Endodermal cell (in vitro differentiated cells): ENCODE results near the gene SPEF2. TPM values are rescaled to one million over a fixed set of nuclear protein-coding genes. Genes with fewer than 3 reads are reported as not detected.
A peak's percentile ranks its signal among the peaks of the same experiment; 100 is the strongest.

ENCODE experiments used
- DNase-seq: peaks from one replicate; pipeline ENCODE4 v3.0.0-alpha.2; 2017
- H3K27ac ChIP-seq: 2 replicates; pipeline ENCODE4 v1.5.1; 2013; ENCODE audit warnings: mild to moderate bottlenecking, low read depth, low read length, moderate library complexity
- H3K27me3 ChIP-seq: 2 replicates; pipeline ENCODE4 v1.6.1; 2013; ENCODE audit warnings: mild to moderate bottlenecking, low read length, moderate library complexity; ENCODE audit not compliant: insufficient read depth, control insufficient read depth, poor library complexity, severe bottlenecking
- H3K36me3 ChIP-seq: 2 replicates; pipeline ENCODE4 v1.7.0; 2013; ENCODE audit warnings: mild to moderate bottlenecking, low read length, moderate library complexity; ENCODE audit not compliant: control insufficient read depth, insufficient read depth
- H3K4me1 ChIP-seq: one replicate; pipeline ENCODE4 v1.7.0; 2013; ENCODE audit warnings: low read length; ENCODE audit not compliant: control insufficient read depth, insufficient read depth
- H3K4me3 ChIP-seq: 2 replicates; pipeline ENCODE4 v1.5.1; 2013; ENCODE audit warnings: mild to moderate bottlenecking, low read length, moderate library complexity
- H3K9ac ChIP-seq: 2 replicates; pipeline ENCODE4 v1.6.1; 2013; ENCODE audit warnings: mild to moderate bottlenecking, low read length, moderate library complexity; ENCODE audit not compliant: poor library complexity, severe bottlenecking; ENCODE audit errors: extremely low read depth
- H3K9me3 ChIP-seq: 2 replicates; pipeline ENCODE4 v1.6.1; 2013; ENCODE audit warnings: mild to moderate bottlenecking, low read length, moderate library complexity; ENCODE audit not compliant: control insufficient read depth
- H3K27ac Mint-ChIP-seq: 2 replicates; pipeline ENCODE4 v1.8.0; 2020; ENCODE audit warnings: mixed read lengths
- H3K27me3 Mint-ChIP-seq: 2 replicates; pipeline ENCODE4 v1.8.0; 2021; ENCODE audit warnings: mild to moderate bottlenecking, mixed read lengths; ENCODE audit not compliant: insufficient read depth
- H3K36me3 Mint-ChIP-seq: 2 replicates; pipeline ENCODE4 v1.8.0; 2020; ENCODE audit warnings: low read depth, mixed read lengths
- H3K4me1 Mint-ChIP-seq: 2 replicates; pipeline ENCODE4 v1.8.0; 2020; ENCODE audit warnings: mixed read lengths
- H3K4me3 Mint-ChIP-seq: 2 replicates; pipeline ENCODE4 v1.8.0; 2020; ENCODE audit warnings: mild to moderate bottlenecking, moderate library complexity, mixed read lengths
- H3K9me3 Mint-ChIP-seq: 2 replicates; pipeline ENCODE4 v1.8.0; 2020; ENCODE audit warnings: mild to moderate bottlenecking, mixed read lengths
- WGBS, 2 experiments: methylation state at CpG; one replicate each; pipeline versions ENCODE4 v1.1.5 to v1.1.7; 2013; ENCODE audit warnings: missing lambda C conversion rate in 2 of 2, mixed read lengths in 1 of 2; ENCODE audit not compliant: insufficient coverage in 1 of 2, insufficient read length in 1 of 2; 5-methylcytosine and 5-hydroxymethylcytosine counted together
- total RNA-seq, 2 donors: library from RNA; stranded (reverse); fragmentation: NEBNext Ultra II Directional in 1 of 2; extraction: Animal tissue kit (Norgen Biotek cat#: 25700) in 1 of 2; gene quantifications; 2 replicates in 1 of 2; 3 replicates in 1 of 2; pipeline ENCODE4 v1.2.1, GENCODE V29; 2021
- TF ChIP-seq, protein P1 (sequence below): fragments of 200-600 bp; sonication (generic); conservative IDR thresholded peaks from 2 replicates; pipeline ENCODE4 v1.5.0; 2021; ENCODE audit warnings: antibody characterized with exemption, mild to moderate bottlenecking

SPEF2 gene
- total RNA-seq, 2 donors from 2014 or later: 3.3 to 4.0 TPM

DNA sequence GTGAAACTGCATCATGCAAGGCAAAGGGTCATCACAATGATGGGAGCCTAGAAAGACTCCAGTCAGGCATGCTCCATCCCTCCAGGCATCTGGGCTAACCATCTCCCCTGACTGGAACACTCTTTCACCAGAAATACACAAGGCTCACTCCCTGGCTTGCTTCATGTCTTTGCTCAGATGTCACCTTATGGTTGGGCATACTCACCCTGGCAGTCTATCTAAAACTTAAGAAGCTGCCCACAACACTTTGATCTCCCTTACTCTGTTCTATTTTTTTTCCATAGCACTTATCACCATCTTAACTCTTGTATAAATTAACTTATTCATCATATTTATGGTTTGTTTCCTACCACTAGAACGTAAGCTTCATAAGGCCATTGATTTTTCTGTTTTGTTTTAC, 90.0 kb downstream of the SPEF2 start:
- H3K27me3 Mint-ChIP-seq: peaks cover 8% of the 10 kb centered on the region
- no peaks in the 10 kb centered on the region for H3K36me3 Mint-ChIP-seq
- H3K4me3 ChIP-seq: no peak overlapping the region
- H3K4me1 Mint-ChIP-seq: no peaks in the 10 kb centered on the region
- H3K4me3 Mint-ChIP-seq: no peak overlapping the region
- no peaks in the 10 kb centered on the region for H3K9me3 ChIP-seq
- H3K27ac Mint-ChIP-seq: no peak overlapping the region
- H3K9me3 Mint-ChIP-seq: no peaks in the 10 kb centered on the region
- no peak overlapping the region for H3K27ac ChIP-seq
- H3K36me3 ChIP-seq: no peaks in the 10 kb centered on the region
- no peak for DNase-seq
- TF ChIP-seq, protein P1, sequence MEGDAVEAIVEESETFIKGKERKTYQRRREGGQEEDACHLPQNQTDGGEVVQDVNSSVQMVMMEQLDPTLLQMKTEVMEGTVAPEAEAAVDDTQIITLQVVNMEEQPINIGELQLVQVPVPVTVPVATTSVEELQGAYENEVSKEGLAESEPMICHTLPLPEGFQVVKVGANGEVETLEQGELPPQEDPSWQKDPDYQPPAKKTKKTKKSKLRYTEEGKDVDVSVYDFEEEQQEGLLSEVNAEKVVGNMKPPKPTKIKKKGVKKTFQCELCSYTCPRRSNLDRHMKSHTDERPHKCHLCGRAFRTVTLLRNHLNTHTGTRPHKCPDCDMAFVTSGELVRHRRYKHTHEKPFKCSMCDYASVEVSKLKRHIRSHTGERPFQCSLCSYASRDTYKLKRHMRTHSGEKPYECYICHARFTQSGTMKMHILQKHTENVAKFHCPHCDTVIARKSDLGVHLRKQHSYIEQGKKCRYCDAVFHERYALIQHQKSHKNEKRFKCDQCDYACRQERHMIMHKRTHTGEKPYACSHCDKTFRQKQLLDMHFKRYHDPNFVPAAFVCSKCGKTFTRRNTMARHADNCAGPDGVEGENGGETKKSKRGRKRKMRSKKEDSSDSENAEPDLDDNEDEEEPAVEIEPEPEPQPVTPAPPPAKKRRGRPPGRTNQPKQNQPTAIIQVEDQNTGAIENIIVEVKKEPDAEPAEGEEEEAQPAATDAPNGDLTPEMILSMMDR: no peak
- 91% methylated on average over 1 of the region's 1 CpG; no CpG with 5 or more reads in 1 of the 2 experiments for WGBS, 2 experiments
- H3K9ac ChIP-seq: no peak overlapping the region
- no peaks in the 10 kb centered on the region for H3K4me1 ChIP-seq
- H3K27me3 ChIP-seq: no peaks in the 10 kb centered on the region

DNA sequence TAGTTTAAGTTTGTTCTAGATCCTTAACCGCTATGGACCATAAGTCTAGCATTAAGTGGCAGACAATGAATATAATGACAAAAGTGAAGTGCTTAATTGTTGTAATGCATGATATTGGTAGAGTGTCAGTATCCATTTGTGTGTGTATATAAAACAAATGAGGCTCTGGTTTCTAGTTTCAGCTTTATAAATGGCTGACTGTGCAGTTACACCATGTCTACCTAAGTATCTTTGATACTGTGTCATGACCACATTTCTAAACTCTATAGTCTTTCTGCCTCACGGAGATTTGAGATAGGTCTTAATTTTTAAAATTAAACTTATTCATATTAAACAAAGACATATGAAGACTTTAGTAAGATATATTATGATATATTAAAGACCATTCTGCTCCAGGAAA, 92.0 kb downstream of the SPEF2 start:
- no peak overlapping the region for H3K27ac ChIP-seq
- no peak overlapping the region for H3K4me3 ChIP-seq
- Mint-ChIP-seq H3K36me3 (no peaks in the 10 kb centered on the region), H3K4me1 (no peaks in the 10 kb centered on the region), H3K27ac (no peak overlapping the region), H3K4me3 (no peak overlapping the region), H3K27me3 (peaks cover 6% of the 10 kb centered on the region), H3K9me3 (no peaks in the 10 kb centered on the region)
- no peaks in the 10 kb centered on the region for H3K27me3 ChIP-seq
- H3K9ac ChIP-seq: no peak overlapping the region
- TF ChIP-seq, protein P1: no peak
- H3K36me3 ChIP-seq: no peaks in the 10 kb centered on the region
- no peaks in the 10 kb centered on the region for H3K9me3 ChIP-seq
- DNase-seq: no peak
- WGBS, 2 experiments: 94 to 100% methylated on average over 1 of the region's 2 CpGs
- H3K4me1 ChIP-seq: no peaks in the 10 kb centered on the region

DNA sequence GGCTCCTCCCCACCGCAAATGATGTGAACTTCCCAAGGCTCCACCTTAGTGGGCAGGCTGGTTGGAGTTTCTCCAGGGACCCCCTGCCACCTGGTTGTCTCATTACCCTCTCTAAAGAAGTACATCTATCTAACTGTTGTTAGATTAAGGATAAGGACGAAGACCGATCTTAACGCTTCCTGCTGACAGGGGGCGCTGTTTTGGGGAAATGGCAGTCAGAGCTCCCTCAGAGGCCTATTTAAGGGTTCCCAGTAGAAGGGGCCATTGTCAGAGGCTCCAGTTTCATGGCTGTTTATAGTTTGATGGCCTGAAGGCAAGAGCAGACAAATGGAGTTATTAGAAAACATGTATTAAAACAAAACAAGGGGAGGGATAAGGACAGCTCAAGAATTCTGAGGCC, 100.1 kb downstream of the SPEF2 start:
- WGBS, 2 experiments: 73% methylated on average over 5 of the region's 5 CpGs; no CpG with 5 or more reads in 1 of the 2 experiments
- Histone ChIP-seq H3K9me3 (no peaks in the 10 kb centered on the region), H3K36me3 (no peaks in the 10 kb centered on the region), H3K4me1 (no peaks in the 10 kb centered on the region), H3K27me3 (no peaks in the 10 kb centered on the region), H3K4me3 (no peak overlapping the region), H3K27ac (no peak overlapping the region), H3K9ac (no peak overlapping the region)
- no peaks in the 10 kb centered on the region for H3K27me3 Mint-ChIP-seq
- H3K4me1 Mint-ChIP-seq: no peaks in the 10 kb centered on the region
- H3K9me3 Mint-ChIP-seq: peaks cover 3% of the 10 kb centered on the region
- TF ChIP-seq, protein P1: peak; percentile 25
- H3K27ac Mint-ChIP-seq: no peak overlapping the region
- peak; percentile 48 for DNase-seq
- H3K4me3 Mint-ChIP-seq: no peak overlapping the region
- H3K36me3 Mint-ChIP-seq: no peaks in the 10 kb centered on the region
